Measurements from ENCODE around the gene PLRG1.
"Not testable (repeated sequence)": the region's sequence is repeated elsewhere in the genome, so short reads cannot be mapped to it uniquely, and the experiment has no call there.

The PLRG1 gene

DNA sequence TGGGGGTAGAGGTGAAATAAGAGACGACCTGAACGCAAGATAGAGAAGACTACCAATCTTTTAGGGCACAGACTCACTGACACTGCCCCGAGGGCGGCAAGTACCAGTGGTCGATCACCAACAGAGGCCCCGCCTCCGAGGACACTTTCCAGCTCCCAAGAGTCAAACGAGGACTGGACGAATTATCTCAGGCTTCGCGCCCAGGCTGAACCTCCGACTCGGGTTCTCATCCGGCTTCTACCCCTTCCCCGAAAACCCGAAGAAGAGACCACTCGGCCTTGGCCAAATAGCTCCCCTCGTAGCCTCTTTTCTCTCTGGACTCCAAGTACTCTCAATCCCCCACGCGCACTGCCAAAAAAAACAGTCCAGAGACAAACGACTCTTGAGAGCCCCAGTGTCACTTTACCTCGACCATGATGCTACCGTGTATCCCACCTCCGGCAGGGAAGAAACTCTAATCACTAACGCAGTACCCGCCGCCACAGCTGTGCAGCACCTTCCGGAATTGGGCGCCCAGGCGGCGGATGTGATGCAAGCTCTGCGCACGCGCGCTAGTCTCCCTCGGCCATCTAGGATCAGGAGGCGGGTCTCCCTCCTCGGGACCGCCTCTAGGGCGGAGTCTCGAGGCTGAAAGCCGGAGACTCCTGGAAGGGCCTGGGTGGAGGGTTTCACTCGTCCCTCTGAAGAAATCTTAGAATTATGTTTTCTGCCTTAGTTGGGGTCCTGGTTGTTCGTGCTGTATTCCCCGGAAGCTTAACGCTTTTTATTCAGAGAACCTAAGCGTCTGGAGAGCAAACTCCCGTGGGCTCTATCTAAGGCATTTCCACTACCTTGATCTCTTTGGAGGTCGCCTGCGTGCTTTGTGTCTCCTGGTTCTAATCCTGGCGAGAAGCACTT, at the start of gene PLRG1:
TSS of gene PLRG1 (minus strand) at position 507 of the 897 bp plus-strand sequence. CDS start at position 415, 92 bp downstream.
- DNase-seq, result peak; percentile 60 to 97 (median 91)

GRCh38 chr4:154597798-154598774, 47.9 kb upstream of the PLRG1 start:
- DNase-seq, result no peak

DNA sequence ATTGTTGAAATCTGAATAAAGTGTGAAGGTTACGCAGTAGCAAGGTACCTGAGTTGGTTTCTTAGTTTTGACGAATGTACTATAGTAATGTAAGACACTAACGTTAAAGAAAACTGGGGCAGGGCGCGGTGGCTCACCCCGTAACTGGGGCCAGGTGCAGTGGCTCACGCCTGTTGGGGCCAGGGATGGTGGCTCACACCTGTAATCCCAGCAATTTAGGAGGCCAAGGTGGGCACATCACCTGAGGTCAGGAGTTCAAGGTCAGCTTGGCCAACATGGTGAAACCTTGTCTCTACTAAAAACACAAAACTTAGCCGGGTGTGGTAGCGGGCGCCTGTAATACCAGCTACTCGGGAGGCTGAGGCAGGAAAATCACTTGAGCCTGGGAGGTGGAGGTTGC, 47.1 kb upstream of the PLRG1 start:
- not testable (repeated sequence) for DNase-seq

DNA sequence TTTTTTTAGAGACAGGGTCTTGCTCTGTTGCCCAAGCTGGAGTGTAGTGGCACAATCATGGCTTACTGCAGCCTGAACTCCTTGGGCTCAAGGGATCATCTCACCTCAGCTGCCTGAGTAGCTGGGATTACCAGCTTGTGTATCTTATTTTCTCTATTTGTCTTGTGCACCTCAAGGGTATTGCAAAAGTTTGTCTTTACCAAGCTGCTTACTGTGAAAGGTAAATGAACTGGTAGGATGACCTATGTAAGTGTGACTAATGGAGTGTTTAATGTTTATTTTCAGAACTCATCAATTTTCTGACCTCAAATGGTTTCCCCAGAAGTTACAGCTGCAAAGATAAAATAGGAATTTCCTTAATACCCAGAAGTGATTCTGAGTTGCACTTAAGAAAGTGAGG, 45.6 kb upstream of the PLRG1 start:
- no peak for DNase-seq

- DNase-seq, result peak in 1 of 51 donors; percentile 19
These were observed 44.1 kb upstream of the PLRG1 start for GRCh38 chr4:154594343-154594742.

DNA sequence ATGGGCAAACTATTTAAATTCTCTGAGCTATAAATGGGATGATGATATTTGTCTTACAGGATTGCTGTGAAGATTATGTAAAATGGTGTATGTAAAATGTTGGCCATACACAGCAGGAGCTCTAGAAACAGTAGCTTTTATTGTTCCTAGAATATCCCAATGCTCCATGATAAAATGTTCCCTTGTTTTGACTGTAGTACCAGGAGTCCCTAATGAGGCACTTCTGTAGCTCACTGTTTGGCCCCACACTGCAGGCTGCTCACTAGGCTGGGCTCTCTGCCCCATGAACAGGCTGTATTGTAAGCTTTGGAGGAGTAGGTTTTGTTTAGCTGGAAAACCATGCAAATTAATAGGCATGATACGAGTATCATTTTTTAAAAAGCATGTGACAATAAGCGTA, 43.7 kb upstream of the PLRG1 start:
- peak in 21 of 51 donors; percentile 1 to 75 (median 21) for DNase-seq

DNA sequence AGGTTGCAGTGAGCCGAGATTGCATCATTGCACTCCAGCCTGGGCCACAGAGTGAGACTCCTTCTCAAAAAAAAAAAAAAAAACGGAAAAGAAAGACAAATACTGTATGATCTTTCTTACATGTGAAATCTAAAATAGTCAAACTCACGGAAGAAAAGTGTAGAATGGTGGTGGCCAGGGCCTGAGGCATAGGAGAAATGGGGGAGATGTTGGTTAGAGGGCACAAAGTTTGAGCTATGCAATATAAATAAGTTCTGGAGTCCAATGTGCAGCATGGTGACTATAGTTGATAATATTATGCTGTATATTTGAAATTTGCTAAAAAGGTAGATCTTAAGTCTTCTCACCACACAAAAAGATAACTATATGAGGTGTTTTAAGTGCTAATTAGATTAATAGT, 41.7 kb upstream of the PLRG1 start:
- DNase-seq, result no peak

GRCh38 chr4:154590329-154591006, 40.3 kb upstream of the PLRG1 start, which contains the start of gene FGA:
TSS of gene FGA (minus strand) at chr4:154590742. CDS start at chr4:154590687, 55 bp downstream.
- DNase-seq, result no peak

DNA sequence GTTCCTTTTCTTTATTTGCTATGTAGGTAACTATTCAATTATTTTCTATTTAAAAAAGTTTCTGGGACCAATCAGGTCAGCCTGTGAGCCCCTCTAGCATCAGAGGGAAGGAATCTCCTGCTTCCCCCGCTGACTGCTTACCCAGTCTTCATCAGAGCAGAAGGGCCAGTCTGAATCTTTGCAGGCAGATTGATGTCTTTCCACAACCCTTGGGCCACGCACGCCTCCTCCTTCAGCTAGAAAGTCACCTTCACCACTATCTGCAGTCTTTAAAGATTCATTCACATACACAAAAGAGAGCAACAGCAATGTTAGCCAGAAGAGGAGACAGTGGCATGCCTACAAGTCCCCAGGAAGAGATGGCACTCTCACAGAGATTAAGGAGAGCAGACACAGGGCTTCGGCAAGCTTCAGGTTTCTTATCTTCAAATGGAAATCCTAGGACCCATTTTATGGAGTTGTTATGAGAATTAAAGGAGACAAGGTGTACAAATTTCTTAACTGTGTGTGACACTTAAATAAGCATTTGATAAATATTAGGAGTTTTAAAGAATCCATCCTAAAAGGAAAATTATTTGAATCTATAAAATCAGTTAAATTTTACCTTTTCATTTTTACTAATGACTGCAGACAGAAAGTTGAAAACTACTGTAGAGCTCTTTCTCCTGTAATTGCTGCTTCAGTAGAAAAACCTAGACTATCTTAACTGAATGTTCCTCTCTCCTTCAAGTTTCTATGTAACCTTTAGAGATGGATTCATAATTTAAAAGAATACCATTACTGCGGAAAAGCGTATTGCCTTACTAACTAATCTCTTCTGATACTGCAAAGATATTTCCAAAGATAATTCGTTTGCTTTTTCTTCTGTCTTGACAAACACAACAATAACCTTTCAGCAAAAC, 39.3 kb upstream of the PLRG1 start:
- no peak for DNase-seq

DNA sequence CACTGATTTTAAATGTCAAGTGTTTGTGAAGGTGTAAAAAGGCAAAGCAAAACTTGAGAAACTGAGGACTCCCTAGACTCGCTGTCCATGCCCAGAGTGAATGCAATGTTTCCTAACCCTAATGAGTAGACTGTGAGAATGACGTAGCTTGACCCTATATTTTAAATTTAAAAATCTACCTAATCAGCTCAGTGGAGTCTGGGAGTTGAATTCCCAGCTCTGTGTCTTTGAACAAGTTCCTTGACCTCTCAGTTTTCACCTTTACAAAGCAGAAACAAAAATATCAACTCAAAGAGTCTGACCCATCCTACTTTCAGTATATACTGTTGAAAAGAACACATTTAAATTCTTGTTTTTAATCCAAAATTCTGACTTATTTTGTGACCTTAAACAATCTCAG, 38.0 kb upstream of the PLRG1 start:
- no peak for DNase-seq

DNA sequence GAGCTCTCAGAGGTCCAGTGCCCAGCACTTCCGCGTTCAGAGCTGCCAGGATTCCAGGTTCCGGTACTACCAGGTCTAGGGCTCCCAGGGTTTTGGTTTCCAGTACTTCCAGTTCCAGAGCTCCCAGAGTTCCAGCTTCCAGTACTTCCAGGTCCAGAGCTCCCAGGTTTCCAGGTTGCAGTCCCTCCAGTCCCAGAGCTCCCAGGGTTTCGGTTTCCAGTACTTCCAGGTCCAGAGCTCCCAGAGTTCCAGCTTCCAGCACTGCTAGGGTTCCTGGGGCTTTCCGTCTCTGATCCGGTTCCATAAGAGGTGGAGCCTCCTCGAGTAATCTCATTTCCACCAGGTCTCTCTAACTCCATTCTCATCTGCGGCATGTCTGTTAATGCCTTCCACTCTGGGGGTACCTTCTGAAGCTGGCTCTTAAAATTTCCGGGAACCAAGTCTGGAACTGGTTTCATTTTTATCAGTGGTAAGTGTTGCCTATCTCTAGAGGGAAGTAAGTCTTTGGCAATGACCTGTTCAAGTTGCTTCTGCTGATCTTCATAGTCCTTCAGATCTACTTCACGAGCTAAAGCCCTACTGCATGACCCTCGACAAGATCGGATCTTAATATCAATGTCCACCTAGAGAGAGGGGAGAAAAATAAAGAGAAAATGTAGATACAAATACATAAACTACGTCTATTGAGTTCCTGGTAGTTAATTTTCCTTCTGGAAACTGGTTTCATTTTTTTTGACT, 36.3 kb upstream of the PLRG1 start:
- no peak for DNase-seq

DNA sequence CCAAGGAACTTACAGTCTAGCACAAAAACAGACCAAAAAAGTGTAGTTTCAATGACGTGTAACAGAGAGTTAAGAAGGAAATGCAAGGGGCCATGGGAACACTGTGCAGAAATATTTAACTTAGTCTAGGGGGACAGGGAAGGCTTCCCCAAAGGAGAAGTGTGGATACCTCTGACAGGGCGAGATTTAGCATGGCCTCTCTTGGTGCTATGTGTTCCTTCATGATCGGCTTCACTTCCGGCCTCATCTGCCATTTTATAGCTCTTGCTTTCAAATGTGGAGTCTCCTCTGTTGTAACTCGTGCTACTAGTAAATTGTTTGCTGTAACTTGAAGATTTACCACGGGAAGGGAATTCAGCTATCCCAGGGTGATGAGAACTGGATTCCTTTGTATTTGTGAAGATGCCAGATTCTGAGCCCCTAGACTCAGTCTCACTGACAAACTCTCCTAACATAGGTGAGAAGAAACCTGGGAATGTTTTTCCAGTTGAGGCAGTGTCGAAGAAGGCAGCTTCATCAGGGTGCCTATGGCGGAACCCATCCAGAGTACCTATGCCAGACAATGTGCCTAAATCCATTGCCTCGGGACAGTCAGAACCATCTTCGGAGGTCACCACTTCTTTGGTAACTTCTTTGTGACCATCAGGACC, 35.3 kb upstream of the PLRG1 start:
- no peak for DNase-seq

GRCh38 chr4:154584259-154584658, 34.1 kb upstream of the PLRG1 start:
- no peak for DNase-seq

- no peak for DNase-seq
These were observed 33.5 kb upstream of the PLRG1 start for GRCh38 chr4:154583677-154584076.

DNA sequence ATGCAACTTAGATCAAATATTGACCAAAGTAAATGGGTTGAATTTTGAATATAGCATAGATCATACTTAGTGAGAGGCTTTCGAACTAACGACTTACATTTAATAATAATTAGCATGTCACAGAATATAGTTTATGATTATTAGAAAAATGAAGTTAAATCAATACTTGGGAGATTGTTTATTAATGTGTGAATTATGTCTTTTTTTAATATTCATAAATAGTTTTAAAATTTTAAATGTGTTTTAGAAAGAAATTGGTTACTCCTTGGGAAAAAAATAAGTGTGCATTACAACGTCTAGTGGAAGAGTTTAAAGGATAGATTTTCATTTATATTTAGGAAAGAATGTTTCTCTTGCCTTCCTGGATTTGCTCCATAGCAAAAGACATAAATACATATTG, 33.0 kb upstream of the PLRG1 start:
- no peak for DNase-seq

- DNase-seq, result no peak
These were observed 32.5 kb upstream of the PLRG1 start for GRCh38 chr4:154582723-154583122.

GRCh38 chr4:154579927-154580326, 29.7 kb upstream of the PLRG1 start:
- no peak for DNase-seq

- DNase-seq, result no peak
These were observed 28.7 kb upstream of the PLRG1 start for GRCh38 chr4:154578919-154579318.

- DNase-seq, result no peak
These were observed 27.1 kb upstream of the PLRG1 start for GRCh38 chr4:154577324-154577723.
